Endodermal cell (in vitro differentiated cells): Measurements from ENCODE around the gene ZNF740. TPM values are rescaled to one million over a fixed set of nuclear protein-coding genes. Genes with fewer than 3 reads are reported as not detected.

ENCODE experiments used
- DNase-seq: peaks from one replicate; pipeline ENCODE4 v3.0.0-alpha.2; 2017
- H3K27ac ChIP-seq: 2 replicates; pipeline ENCODE4 v1.5.1; 2013; ENCODE audit warnings: mild to moderate bottlenecking, low read depth, low read length, moderate library complexity
- H3K27me3 ChIP-seq: 2 replicates; pipeline ENCODE4 v1.6.1; 2013; ENCODE audit warnings: mild to moderate bottlenecking, low read length, moderate library complexity; ENCODE audit not compliant: insufficient read depth, control insufficient read depth, poor library complexity, severe bottlenecking
- H3K36me3 ChIP-seq: 2 replicates; pipeline ENCODE4 v1.7.0; 2013; ENCODE audit warnings: mild to moderate bottlenecking, low read length, moderate library complexity; ENCODE audit not compliant: control insufficient read depth, insufficient read depth
- H3K4me1 ChIP-seq: one replicate; pipeline ENCODE4 v1.7.0; 2013; ENCODE audit warnings: low read length; ENCODE audit not compliant: control insufficient read depth, insufficient read depth
- H3K4me3 ChIP-seq: 2 replicates; pipeline ENCODE4 v1.5.1; 2013; ENCODE audit warnings: mild to moderate bottlenecking, low read length, moderate library complexity
- H3K9ac ChIP-seq: 2 replicates; pipeline ENCODE4 v1.6.1; 2013; ENCODE audit warnings: mild to moderate bottlenecking, low read length, moderate library complexity; ENCODE audit not compliant: poor library complexity, severe bottlenecking; ENCODE audit errors: extremely low read depth
- H3K9me3 ChIP-seq: 2 replicates; pipeline ENCODE4 v1.6.1; 2013; ENCODE audit warnings: mild to moderate bottlenecking, low read length, moderate library complexity; ENCODE audit not compliant: control insufficient read depth
- H3K27ac Mint-ChIP-seq: 2 replicates; pipeline ENCODE4 v1.8.0; 2020; ENCODE audit warnings: mixed read lengths
- H3K27me3 Mint-ChIP-seq: 2 replicates; pipeline ENCODE4 v1.8.0; 2021; ENCODE audit warnings: mild to moderate bottlenecking, mixed read lengths; ENCODE audit not compliant: insufficient read depth
- H3K36me3 Mint-ChIP-seq: 2 replicates; pipeline ENCODE4 v1.8.0; 2020; ENCODE audit warnings: low read depth, mixed read lengths
- H3K4me1 Mint-ChIP-seq: 2 replicates; pipeline ENCODE4 v1.8.0; 2020; ENCODE audit warnings: mixed read lengths
- H3K4me3 Mint-ChIP-seq: 2 replicates; pipeline ENCODE4 v1.8.0; 2020; ENCODE audit warnings: mild to moderate bottlenecking, moderate library complexity, mixed read lengths
- H3K9me3 Mint-ChIP-seq: 2 replicates; pipeline ENCODE4 v1.8.0; 2020; ENCODE audit warnings: mild to moderate bottlenecking, mixed read lengths
- WGBS, 2 experiments: methylation state at CpG; one replicate each; pipeline versions ENCODE4 v1.1.5 to v1.1.7; 2013; ENCODE audit warnings: missing lambda C conversion rate in 2 of 2, mixed read lengths in 1 of 2; ENCODE audit not compliant: insufficient coverage in 1 of 2, insufficient read length in 1 of 2; 5-methylcytosine and 5-hydroxymethylcytosine counted together
- total RNA-seq, 2 donors: library from RNA; stranded (reverse); fragmentation: NEBNext Ultra II Directional in 1 of 2; extraction: Animal tissue kit (Norgen Biotek cat#: 25700) in 1 of 2; gene quantifications; 2 replicates in 1 of 2; 3 replicates in 1 of 2; pipeline ENCODE4 v1.2.1, GENCODE V29; 2021
- TF ChIP-seq, protein P1 (sequence below): fragments of 200-600 bp; sonication (generic); conservative IDR thresholded peaks from 2 replicates; pipeline ENCODE4 v1.5.0; 2021; ENCODE audit warnings: antibody characterized with exemption, mild to moderate bottlenecking

The ZNF740 gene
- total RNA-seq, 2 donors from 2014 or later = 54.0 to 54.6 TPM

DNA sequence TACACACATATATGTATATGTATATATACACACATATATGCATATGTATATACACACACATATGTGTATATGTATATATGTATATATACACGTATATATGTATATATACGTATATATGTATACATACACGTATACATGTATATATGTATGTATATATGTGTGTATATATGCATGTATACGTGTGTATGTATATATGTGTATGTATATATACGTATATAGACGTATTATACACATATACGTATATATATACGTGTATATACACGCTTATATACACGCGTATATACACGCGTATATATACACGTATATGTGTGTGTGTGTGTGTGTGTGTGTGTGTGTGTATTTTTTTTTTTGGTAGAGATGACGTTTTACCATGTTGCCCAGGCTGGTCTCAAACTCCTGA, 32.9 kb upstream of the ZNF740 start:
- H3K27ac Mint-ChIP-seq = no peak overlapping the region
- H3K36me3 Mint-ChIP-seq = no peaks in the 10 kb centered on the region
- no peak overlapping the region for H3K9ac ChIP-seq
- no peaks in the 10 kb centered on the region for H3K27me3 ChIP-seq
- no peaks in the 10 kb centered on the region for H3K9me3 Mint-ChIP-seq
- peaks cover 21% of the 10 kb centered on the region for H3K27me3 Mint-ChIP-seq
- TF ChIP-seq, protein P1, sequence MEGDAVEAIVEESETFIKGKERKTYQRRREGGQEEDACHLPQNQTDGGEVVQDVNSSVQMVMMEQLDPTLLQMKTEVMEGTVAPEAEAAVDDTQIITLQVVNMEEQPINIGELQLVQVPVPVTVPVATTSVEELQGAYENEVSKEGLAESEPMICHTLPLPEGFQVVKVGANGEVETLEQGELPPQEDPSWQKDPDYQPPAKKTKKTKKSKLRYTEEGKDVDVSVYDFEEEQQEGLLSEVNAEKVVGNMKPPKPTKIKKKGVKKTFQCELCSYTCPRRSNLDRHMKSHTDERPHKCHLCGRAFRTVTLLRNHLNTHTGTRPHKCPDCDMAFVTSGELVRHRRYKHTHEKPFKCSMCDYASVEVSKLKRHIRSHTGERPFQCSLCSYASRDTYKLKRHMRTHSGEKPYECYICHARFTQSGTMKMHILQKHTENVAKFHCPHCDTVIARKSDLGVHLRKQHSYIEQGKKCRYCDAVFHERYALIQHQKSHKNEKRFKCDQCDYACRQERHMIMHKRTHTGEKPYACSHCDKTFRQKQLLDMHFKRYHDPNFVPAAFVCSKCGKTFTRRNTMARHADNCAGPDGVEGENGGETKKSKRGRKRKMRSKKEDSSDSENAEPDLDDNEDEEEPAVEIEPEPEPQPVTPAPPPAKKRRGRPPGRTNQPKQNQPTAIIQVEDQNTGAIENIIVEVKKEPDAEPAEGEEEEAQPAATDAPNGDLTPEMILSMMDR = no peak
- no peak overlapping the region for H3K4me3 ChIP-seq
- no peaks in the 10 kb centered on the region for H3K36me3 ChIP-seq
- no peak overlapping the region for H3K4me3 Mint-ChIP-seq
- no peaks in the 10 kb centered on the region for H3K4me1 ChIP-seq
- H3K27ac ChIP-seq = no peak overlapping the region
- peaks cover 8% of the 10 kb centered on the region for H3K4me1 Mint-ChIP-seq
- H3K9me3 ChIP-seq = peaks cover 4% of the 10 kb centered on the region
- no peak for DNase-seq
- 86% methylated on average over 1 of the region's 15 CpGs; no CpG with 5 or more reads in 1 of the 2 experiments for WGBS, 2 experiments

DNA sequence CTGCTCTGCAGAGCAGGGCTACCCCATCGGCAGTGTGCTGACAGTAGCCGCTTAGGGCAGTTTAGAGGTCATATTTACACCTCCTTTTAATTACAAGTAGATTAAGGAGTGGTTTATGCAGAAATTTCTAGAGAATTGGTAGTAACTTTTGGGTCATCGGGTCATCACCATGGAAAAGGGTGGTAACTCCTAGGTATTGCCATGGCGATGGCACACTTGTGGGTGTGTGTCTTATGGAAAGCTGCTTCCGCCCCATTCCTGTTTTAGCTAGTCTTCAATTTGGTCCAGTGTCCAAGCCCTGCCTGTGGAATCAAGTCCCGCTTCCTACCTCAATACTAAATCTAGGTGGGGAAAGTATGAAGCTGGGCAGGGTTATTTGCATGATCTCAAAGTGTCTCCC, 29.5 kb upstream of the ZNF740 start:
- H3K36me3 ChIP-seq = no peaks in the 10 kb centered on the region
- Mint-ChIP-seq H3K4me3 (no peak overlapping the region), H3K27me3 (peaks cover 48% of the 10 kb centered on the region), H3K36me3 (no peaks in the 10 kb centered on the region), H3K4me1 (peaks cover 2% of the 10 kb centered on the region), H3K27ac (no peak overlapping the region), H3K9me3 (no peaks in the 10 kb centered on the region)
- WGBS, 2 experiments = 90 to 92% methylated on average over 4 to 6 of the region's 6 CpGs
- no peaks in the 10 kb centered on the region for H3K27me3 ChIP-seq
- no peak for DNase-seq
- H3K27ac ChIP-seq = no peak overlapping the region
- TF ChIP-seq, protein P1 = no peak
- no peak overlapping the region for H3K9ac ChIP-seq
- no peaks in the 10 kb centered on the region for H3K9me3 ChIP-seq
- no peaks in the 10 kb centered on the region for H3K4me1 ChIP-seq
- H3K4me3 ChIP-seq = no peak overlapping the region

DNA sequence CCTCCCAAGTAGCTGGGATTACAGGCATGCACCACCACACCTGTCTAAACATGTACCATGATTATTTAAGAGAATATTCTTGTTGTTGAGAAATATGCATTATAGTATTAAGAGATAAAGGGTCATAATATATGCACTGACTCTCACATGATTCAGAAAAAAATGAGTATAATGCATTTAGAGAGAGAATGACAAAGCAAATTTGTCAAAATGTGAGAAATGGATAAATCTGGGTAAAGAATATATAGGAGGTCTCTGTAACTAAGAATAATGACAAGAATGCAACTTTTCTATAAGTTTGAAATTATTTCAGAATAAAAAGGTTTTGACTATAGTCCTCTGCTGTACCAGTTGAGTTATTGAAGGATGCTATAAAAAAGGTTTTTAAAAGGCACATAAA, 28.1 kb upstream of the ZNF740 start:
- Histone ChIP-seq H3K9ac (no peak overlapping the region), H3K9me3 (no peaks in the 10 kb centered on the region), H3K27ac (no peak overlapping the region), H3K27me3 (no peaks in the 10 kb centered on the region), H3K36me3 (no peaks in the 10 kb centered on the region), H3K4me3 (no peak overlapping the region), H3K4me1 (no peaks in the 10 kb centered on the region)
- no peak overlapping the region for H3K27ac Mint-ChIP-seq
- DNase-seq = no peak
- TF ChIP-seq, protein P1 = no peak
- no peaks in the 10 kb centered on the region for H3K9me3 Mint-ChIP-seq
- no peak overlapping the region for H3K4me3 Mint-ChIP-seq
- H3K36me3 Mint-ChIP-seq = no peaks in the 10 kb centered on the region
- peaks cover 45% of the 10 kb centered on the region for H3K27me3 Mint-ChIP-seq
- peaks cover 2% of the 10 kb centered on the region for H3K4me1 Mint-ChIP-seq
